Caco-2 (cell line): ENCODE data around the gene MCEMP1. TPM values are rescaled to one million over a fixed set of nuclear protein-coding genes. Genes with fewer than 3 reads are reported as not detected.
A peak's percentile ranks its signal among the peaks of the same experiment; 100 is the strongest.

Source experiments
- BruUV-seq: library from RNA; stranded (reverse); fragments of 400-500 nt; replicated peaks from 2 replicates; lab custom pipeline; 2021; lab: Mats Ljungman, UMichigan
- CTCF ChIA-PET: fragments of 300-600 bp; sonication (Branson Sonifier 250); formaldehyde crosslinking; loops from one replicate; lab custom pipeline; 2022; ENCODE audit warnings: antibody characterized with exemption; lab: Charles Lee
- POLR2A ChIA-PET: fragments of 300-600 bp; sonication (Branson Sonifier 250); formaldehyde crosslinking; loops from one replicate; lab custom pipeline; 2022; ENCODE audit warnings: antibody characterized with exemption; lab: Charles Lee
- DNase-seq, 2 experiments: peaks; one replicate each; pipeline versions ENCODE4 v3.0.0 to v3.0.0-alpha.2; 2020 to 2022
- H3K27me3 ChIP-seq: replicated peaks from 2 replicates; pipeline ENCODE4 v1.6.0; 2011; ENCODE audit warnings: low read length; ENCODE audit not compliant: control insufficient read depth, insufficient read depth
- H3K36me3 ChIP-seq: 2 replicates; pipeline ENCODE4 v1.5.1; 2011; ENCODE audit warnings: low read length; ENCODE audit not compliant: control insufficient read depth, insufficient read depth
- H3K4me1 ChIP-seq: fragments of 250-450 bp; sonication (Bioruptor Pico); 2 replicates; pipeline ENCODE4 v1.5.1; 2020; ENCODE audit warnings: mild to moderate bottlenecking
- H3K4me3 ChIP-seq: 2 replicates; pipeline ENCODE4 v1.5.1; 2011; ENCODE audit warnings: low read depth, mild to moderate bottlenecking, control low read depth, low read length
- H3K9me3 ChIP-seq: fragments of 250-450 bp; sonication (Bioruptor Pico); 2 replicates; pipeline ENCODE4 v1.5.1; 2020; ENCODE audit warnings: mild to moderate bottlenecking, moderate library complexity
- H3K27ac Mint-ChIP-seq: one replicate; pipeline ENCODE4 v1.8.0; 2022; ENCODE audit warnings: mixed read lengths; ENCODE audit not compliant: unreplicated experiment
- H3K27me3 Mint-ChIP-seq: one replicate; pipeline ENCODE4 v1.8.0; 2022; ENCODE audit warnings: mixed read lengths; ENCODE audit not compliant: insufficient read depth, unreplicated experiment
- H3K36me3 Mint-ChIP-seq: one replicate; pipeline ENCODE4 v1.8.0; 2022; ENCODE audit warnings: mild to moderate bottlenecking, mixed read lengths; ENCODE audit not compliant: insufficient read depth, unreplicated experiment
- H3K4me1 Mint-ChIP-seq: one replicate; pipeline ENCODE4 v1.8.0; 2022; ENCODE audit warnings: low read depth, mixed read lengths; ENCODE audit not compliant: unreplicated experiment
- H3K4me3 Mint-ChIP-seq: one replicate; pipeline ENCODE4 v1.8.0; 2022; ENCODE audit warnings: mild to moderate bottlenecking, moderate library complexity, mixed read lengths; ENCODE audit not compliant: unreplicated experiment
- H3K9me3 Mint-ChIP-seq: one replicate; pipeline ENCODE4 v1.8.0; 2022; ENCODE audit warnings: mixed read lengths; ENCODE audit not compliant: unreplicated experiment
- intact Hi-C: fragments of 100-400 bp; cut with micrococcal nuclease; formaldehyde crosslinking; loops from one replicate; pipeline ENCODE4 v1.10.0; 2022; ENCODE audit not compliant: unreplicated experiment
- total RNA-seq: library from RNA; stranded (reverse); gene quantifications from 2 replicates; pipeline ENCODE4 v1.2.3, GENCODE V29; 2022
- TF ChIP-seq, protein P1 (sequence below), 2 experiments: fragments of 200-600 bp in 1 of 2; IDR thresholded peaks; 1 replicate in 1 of 2; 2 replicates in 1 of 2; pipeline versions ENCODE4 v1.5.1 to v1.8.0; 2011 to 2022; ENCODE audit warnings: antibody characterized with exemption in 1 of 2, control low read depth in 1 of 2, inconsistent platforms in 1 of 2, low read depth in 1 of 2, low read length in 1 of 2, mild to moderate bottlenecking in 1 of 2, moderate library complexity in 1 of 2; ENCODE audit not compliant: insufficient read depth in 1 of 2, severe bottlenecking in 1 of 2, unreplicated experiment in 1 of 2

MCEMP1 gene
- total RNA-seq, 1 experiment from 2014 or later: not detected

DNA sequence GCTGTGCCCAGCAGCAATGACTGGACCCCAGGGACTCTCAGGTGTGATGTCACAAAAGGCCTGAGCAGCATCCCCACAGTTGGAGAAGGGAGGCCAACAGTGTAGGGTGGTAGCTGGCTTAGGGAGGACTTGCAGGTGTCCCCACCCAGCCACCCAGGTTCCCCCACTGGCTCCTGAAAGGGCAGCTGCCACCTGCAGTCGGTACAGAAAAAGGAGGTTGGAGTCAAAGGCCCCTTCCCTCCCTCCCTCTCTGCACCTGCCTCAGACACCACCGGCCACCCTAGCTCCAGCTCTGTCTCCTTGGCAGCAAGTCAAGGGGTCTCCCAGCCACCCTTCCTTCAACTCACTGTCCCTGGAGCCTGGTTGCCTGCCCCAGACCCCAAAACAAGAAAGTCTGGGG, 43.2 kb upstream of the MCEMP1 start, which contains the start of gene PCP2:
PCP2 (minus strand) TSS at position 22 of the 400 bp plus-strand sequence. CDS start 262 bp downstream, outside the sequence.
- TF ChIP-seq, protein P1, sequence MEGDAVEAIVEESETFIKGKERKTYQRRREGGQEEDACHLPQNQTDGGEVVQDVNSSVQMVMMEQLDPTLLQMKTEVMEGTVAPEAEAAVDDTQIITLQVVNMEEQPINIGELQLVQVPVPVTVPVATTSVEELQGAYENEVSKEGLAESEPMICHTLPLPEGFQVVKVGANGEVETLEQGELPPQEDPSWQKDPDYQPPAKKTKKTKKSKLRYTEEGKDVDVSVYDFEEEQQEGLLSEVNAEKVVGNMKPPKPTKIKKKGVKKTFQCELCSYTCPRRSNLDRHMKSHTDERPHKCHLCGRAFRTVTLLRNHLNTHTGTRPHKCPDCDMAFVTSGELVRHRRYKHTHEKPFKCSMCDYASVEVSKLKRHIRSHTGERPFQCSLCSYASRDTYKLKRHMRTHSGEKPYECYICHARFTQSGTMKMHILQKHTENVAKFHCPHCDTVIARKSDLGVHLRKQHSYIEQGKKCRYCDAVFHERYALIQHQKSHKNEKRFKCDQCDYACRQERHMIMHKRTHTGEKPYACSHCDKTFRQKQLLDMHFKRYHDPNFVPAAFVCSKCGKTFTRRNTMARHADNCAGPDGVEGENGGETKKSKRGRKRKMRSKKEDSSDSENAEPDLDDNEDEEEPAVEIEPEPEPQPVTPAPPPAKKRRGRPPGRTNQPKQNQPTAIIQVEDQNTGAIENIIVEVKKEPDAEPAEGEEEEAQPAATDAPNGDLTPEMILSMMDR (IDR thresholded peaks at IDR 0.05; ENCODE audit: insufficient read depth in 1 of 2, low read depth in 1 of 2, low read length in 1 of 2, severe bottlenecking in 1 of 2, unreplicated experiment in 1 of 2): no peak
- no peaks in the 10 kb centered on the region for H3K9me3 ChIP-seq
- intact Hi-C loops: no loop called here
- POLR2A ChIA-PET: no interaction called here
- no peak within 1 kb of the TSS for H3K4me3 ChIP-seq
- Mint-ChIP-seq H3K36me3 (peaks cover 26% of the 10 kb centered on the region), H3K27ac (peak within 1 kb of the TSS; percentile 63), H3K9me3 (no peaks in the 10 kb centered on the region), H3K4me1 (peaks cover 2% of the 10 kb centered on the region), H3K27me3 (no peaks in the 10 kb centered on the region), H3K4me3 (no peak within 1 kb of the TSS)
- CTCF ChIA-PET: no interaction called here
- no TSS peak for BruUV-seq
- no peaks in the 10 kb centered on the region for H3K27me3 ChIP-seq
- peaks cover 16% of the 10 kb centered on the region for H3K4me1 ChIP-seq
- DNase-seq: no peak
- no peaks in the 10 kb centered on the region for H3K36me3 ChIP-seq

DNA sequence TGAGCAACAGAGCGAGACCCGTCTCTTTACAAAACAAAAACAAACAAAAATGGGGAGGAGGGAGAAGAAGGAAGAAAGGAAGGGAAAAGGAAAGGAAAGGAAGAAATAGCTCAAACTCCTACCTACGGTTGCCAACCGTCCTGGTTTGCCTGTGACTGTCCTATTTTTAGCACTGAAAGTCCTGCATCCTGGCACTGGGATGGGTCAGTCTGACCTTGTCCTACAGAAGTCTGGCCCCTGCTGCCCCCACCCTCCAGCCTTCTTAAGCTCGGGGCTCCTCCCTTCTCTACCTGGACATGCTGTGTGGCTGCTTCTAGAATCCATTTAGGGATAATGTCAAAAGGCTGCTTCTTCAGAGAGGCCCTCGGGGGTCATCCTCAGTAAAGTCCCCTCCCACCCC, 41.2 kb upstream of the MCEMP1 start:
- TF ChIP-seq, protein P1 (IDR thresholded peaks at IDR 0.05; ENCODE audit: insufficient read depth in 1 of 2, low read depth in 1 of 2, low read length in 1 of 2, severe bottlenecking in 1 of 2, unreplicated experiment in 1 of 2): no peak
- Mint-ChIP-seq H3K4me1 (no peaks in the 10 kb centered on the region), H3K27me3 (no peaks in the 10 kb centered on the region), H3K27ac (no peak overlapping the region), H3K36me3 (peaks cover 22% of the 10 kb centered on the region), H3K9me3 (peaks cover 9% of the 10 kb centered on the region), H3K4me3 (peak overlapping the region; percentile 79)
- H3K4me1 ChIP-seq: peaks cover 11% of the 10 kb centered on the region
- no peaks in the 10 kb centered on the region for H3K27me3 ChIP-seq
- POLR2A ChIA-PET: interaction anchor here (0.5 to 1.0 kb wide), 2 partner anchors 41 to 164 kb away, joined by 4 to 7 read pairs; no protein-coding TSS in a partner anchor
- CTCF ChIA-PET: no interaction called here
- no TSS peak for BruUV-seq
- peaks cover 2% of the 10 kb centered on the region; the same call in 1 of the 2 replicates for H3K36me3 ChIP-seq
- no peak for DNase-seq
- H3K4me3 ChIP-seq: no peak overlapping the region
- intact Hi-C loops: loop anchor here (2.0 kb wide), 1 partner anchor 67 kb away; no protein-coding TSS in a partner anchor
- H3K9me3 ChIP-seq: no peaks in the 10 kb centered on the region

DNA sequence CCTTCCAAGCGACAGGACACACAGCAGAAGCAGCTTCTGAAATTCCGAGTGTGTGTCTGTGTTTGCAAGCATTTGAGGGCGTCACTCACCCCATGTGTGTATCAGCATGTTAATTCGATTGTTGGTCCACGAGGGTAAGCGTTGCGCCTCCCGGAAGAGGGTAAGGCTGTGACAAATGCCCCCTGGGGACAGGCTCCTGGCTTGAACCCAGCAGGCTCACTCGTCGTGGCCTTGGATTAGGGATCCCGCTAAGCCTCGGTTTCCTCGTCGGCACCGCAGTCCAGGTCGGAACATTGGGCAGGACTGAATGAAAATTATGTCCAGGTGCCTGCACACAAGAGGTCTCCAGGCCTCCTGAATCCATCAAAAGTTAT, 40.6 kb upstream of the MCEMP1 start:
- Histone ChIP-seq H3K4me3 (peak overlapping the region; percentile 63), H3K4me1 (peaks cover 7% of the 10 kb centered on the region), H3K27me3 (no peaks in the 10 kb centered on the region), H3K9me3 (no peaks in the 10 kb centered on the region), H3K36me3 (peaks cover 2% of the 10 kb centered on the region; the same call in 1 of the 2 replicates)
- intact Hi-C loops: loop anchor here (2.0 kb wide), 1 partner anchor 68 kb away; no protein-coding TSS in a partner anchor
- Mint-ChIP-seq H3K4me1 (no peaks in the 10 kb centered on the region), H3K27ac (peak overlapping the region; percentile 77), H3K9me3 (peaks cover 9% of the 10 kb centered on the region), H3K4me3 (peak overlapping the region; percentile 79), H3K36me3 (peaks cover 22% of the 10 kb centered on the region), H3K27me3 (no peaks in the 10 kb centered on the region)
- TSS peak; percentile 59 for BruUV-seq
- ChIA-PET CTCF (no interaction called here), POLR2A (no interaction called here)
- no peak for DNase-seq
- TF ChIP-seq, protein P1 (IDR thresholded peaks at IDR 0.05; ENCODE audit: insufficient read depth in 1 of 2, low read depth in 1 of 2, low read length in 1 of 2, severe bottlenecking in 1 of 2, unreplicated experiment in 1 of 2): no peak
